GM21423 (cell line): Measurements from ENCODE around the gene VRK2.
"Not testable (repeated sequence)": the region's sequence is repeated elsewhere in the genome, so short reads cannot be mapped to it uniquely, and the experiment has no call there.

Source experiments
- ATAC-seq: cut with Tn5 transposase; IDR thresholded peaks from one replicate; pipeline ENCODE4 v1.9.1; 2021; ENCODE audit warnings: mild to moderate bottlenecking, moderate library complexity; ENCODE audit not compliant: unreplicated experiment

The VRK2 gene

GRCh38 chr2:58106896-58107295 lies 60.3 kb downstream of the VRK2 start:
- ATAC-seq = no peak

- ATAC-seq = no peak
These were observed 61.5 kb downstream of the VRK2 start for GRCh38 chr2:58107803-58108710.

- ATAC-seq = no peak
These were observed 62.9 kb downstream of the VRK2 start for GRCh38 chr2:58109481-58109880.

- ATAC-seq = no peak
These were observed 64.2 kb downstream of the VRK2 start for GRCh38 chr2:58110765-58111164.

GRCh38 chr2:58113563-58113962 lies 67.0 kb downstream of the VRK2 start:
- ATAC-seq = not testable (repeated sequence)

GRCh38 chr2:58120626-58121229 lies 74.1 kb downstream of the VRK2 start:
- ATAC-seq = no peak

GRCh38 chr2:58122040-58122439 lies 75.4 kb downstream of the VRK2 start:
- no peak for ATAC-seq

- no peak for ATAC-seq
These were observed 75.9 kb downstream of the VRK2 start for GRCh38 chr2:58122540-58122939.

- no peak for ATAC-seq
These were observed 80.5 kb downstream of the VRK2 start for GRCh38 chr2:58127111-58127510.

- ATAC-seq = no peak
These were observed 83.6 kb downstream of the VRK2 start for GRCh38 chr2:58130238-58130637.

GRCh38 chr2:58131191-58132011 lies 84.8 kb downstream of the VRK2 start:
- no peak for ATAC-seq

GRCh38 chr2:58133395-58133794 lies 86.8 kb downstream of the VRK2 start:
- ATAC-seq = no peak

- no peak for ATAC-seq
These were observed 89.3 kb downstream of the VRK2 start for GRCh38 chr2:58135861-58136260.

- ATAC-seq = no peak
These were observed 90.6 kb downstream of the VRK2 start for GRCh38 chr2:58137221-58137620.

GRCh38 chr2:58137856-58138255 lies 91.2 kb downstream of the VRK2 start:
- no peak for ATAC-seq

GRCh38 chr2:58138396-58139030 lies 91.9 kb downstream of the VRK2 start:
- ATAC-seq = no peak

- no peak for ATAC-seq
These were observed 94.0 kb downstream of the VRK2 start for GRCh38 chr2:58140508-58141072.

- ATAC-seq = not testable (repeated sequence)
These were observed 99.2 kb downstream of the VRK2 start for GRCh38 chr2:58145769-58146168.

GRCh38 chr2:58146707-58147106 lies 100.1 kb downstream of the VRK2 start:
- ATAC-seq = no peak

- no peak for ATAC-seq
These were observed 108.7 kb downstream of the VRK2 start for GRCh38 chr2:58155160-58155778.
